Lower leg skin (tissue), 4 donors: Measurements from ENCODE around the gene ATL1. TPM values are rescaled to one million over a fixed set of nuclear protein-coding genes. Genes with fewer than 3 reads are reported as not detected.

Experiments used
- DNase-seq, 2 donors: peaks; one replicate each; pipeline ENCODE4 v3.0.0-alpha.2; 2019; ENCODE audit warnings: low spot score in 2 of 2
- H3K4me3 ChIP-seq: fragments of 200-600 bp; sonication (generic); 2 replicates; pipeline ENCODE4 v1.5.1; 2017; ENCODE audit warnings: mild to moderate bottlenecking, low read depth; ENCODE audit not compliant: poor library complexity, severe bottlenecking
- CTCF ChIP-seq, 3 donors: fragments of 450-650 bp; IDR thresholded peaks; one replicate each; pipeline ENCODE4 v1.5.1; 2016; ENCODE audit warnings: antibody characterized with exemption in 3 of 3, mild to moderate bottlenecking in 3 of 3, moderate library complexity in 2 of 3
- POLR2A ChIP-seq, 2 donors: fragments of 450-650 bp; IDR thresholded peaks; one replicate each; pipeline ENCODE4 v1.6.1; 2016 to 2017; ENCODE audit warnings: antibody characterized with exemption in 2 of 2, mild to moderate bottlenecking in 1 of 2, moderate library complexity in 1 of 2
- WGBS, 2 donors: methylation state at CpG; one replicate each; pipeline ENCODE4 v1.1.5; 2018; 5-methylcytosine and 5-hydroxymethylcytosine counted together
- intact Hi-C: fragments of 100-400 bp; cut with DNase I; formaldehyde crosslinking; loops from one replicate; pipeline ENCODE4 v1.15.0; 2023; ENCODE audit warnings: low total_unique reads
- total RNA-seq, 4 donors: library from RNA; depleted of rRNA; stranded (reverse); fragments of >200 nt; gene quantifications; one replicate each; pipeline ENCODE4 v1.1.0, GENCODE V29; 2016

ATL1 gene
- total RNA-seq, 4 donors from 2014 or later: 9.8 to 27.0 (median 15.8) TPM

DNA sequence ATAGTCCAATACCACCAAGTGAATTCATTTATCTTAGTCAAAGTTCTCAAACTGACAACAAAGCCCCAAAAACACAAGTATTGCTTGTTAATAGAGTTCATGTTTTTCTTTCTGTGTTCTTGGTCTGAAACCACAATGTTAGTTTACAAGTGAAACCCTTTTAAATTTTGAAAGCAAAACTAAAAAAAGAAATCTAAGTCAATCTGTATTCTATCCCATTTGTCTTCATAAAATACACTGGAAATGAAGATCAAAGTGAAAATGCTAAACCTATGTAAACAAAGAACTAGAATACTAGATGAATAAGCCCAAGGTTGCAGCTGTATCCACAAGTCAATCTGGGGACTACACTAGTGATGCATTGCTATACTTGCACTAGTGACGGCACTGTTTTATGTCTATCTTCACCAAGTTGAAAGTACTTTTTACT lies 38.0 kb upstream of the ATL1 start:
- no peak for DNase-seq
- 85 to 91% methylated on average over 1 of the region's 1 CpG for WGBS, 2 donors
- intact Hi-C loops: loop anchor here (10.0 kb wide), 1 partner anchor 177 kb away; no protein-coding TSS in a partner anchor

DNA sequence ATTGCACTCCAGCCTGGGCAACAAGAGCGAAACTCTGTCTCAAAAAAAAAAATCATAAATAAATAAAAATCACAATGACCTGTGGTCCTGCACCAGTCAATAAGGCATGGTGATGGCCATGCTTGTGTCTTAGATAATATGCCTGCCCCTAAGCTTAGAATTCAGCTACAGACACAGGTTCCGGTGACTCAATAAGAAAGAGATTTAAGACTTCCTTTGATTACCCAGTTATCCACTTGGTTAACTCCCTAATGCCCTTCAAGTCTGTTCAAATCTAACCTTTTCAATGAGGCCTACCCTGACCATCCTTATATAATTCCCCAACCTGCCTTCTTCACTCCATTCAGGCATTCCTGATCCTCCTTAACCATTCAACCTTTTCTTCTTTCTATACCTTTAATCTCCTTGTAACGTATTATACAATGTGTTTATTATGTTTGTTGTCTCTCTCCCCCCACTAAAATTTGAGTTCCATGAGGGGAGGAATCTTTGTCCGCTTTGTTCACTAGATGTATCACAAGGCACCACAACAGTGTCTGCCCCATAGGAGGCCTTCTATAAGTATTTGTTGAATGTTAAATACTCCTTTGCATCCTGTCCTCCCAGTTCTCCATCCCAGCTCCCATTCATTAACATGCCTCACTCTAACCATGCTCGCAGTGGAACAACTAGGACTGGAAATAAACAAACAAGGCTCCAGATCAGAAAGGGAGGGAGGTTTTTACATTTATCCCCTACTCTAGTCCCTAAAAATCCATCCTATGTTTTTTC lies 36.5 kb upstream of the ATL1 start:
- TF ChIP-seq CTCF (IDR thresholded peaks at IDR 0.05) (no peak), POLR2A (IDR thresholded peaks at IDR 0.05) (no peak)
- DNase-seq: no peak
- WGBS, 2 donors: 94% methylated on average over 5 of the region's 5 CpGs
- intact Hi-C loops: loop anchor here (10.0 kb wide), 1 partner anchor 179 kb away; no protein-coding TSS in a partner anchor
- no peak overlapping the region for H3K4me3 ChIP-seq

More for the DNA sequence above, 38.0 kb upstream of the ATL1 start:
- TF ChIP-seq POLR2A (IDR thresholded peaks at IDR 0.05) (no peak), CTCF (IDR thresholded peaks at IDR 0.05) (no peak)
- no peak overlapping the region for H3K4me3 ChIP-seq

DNA sequence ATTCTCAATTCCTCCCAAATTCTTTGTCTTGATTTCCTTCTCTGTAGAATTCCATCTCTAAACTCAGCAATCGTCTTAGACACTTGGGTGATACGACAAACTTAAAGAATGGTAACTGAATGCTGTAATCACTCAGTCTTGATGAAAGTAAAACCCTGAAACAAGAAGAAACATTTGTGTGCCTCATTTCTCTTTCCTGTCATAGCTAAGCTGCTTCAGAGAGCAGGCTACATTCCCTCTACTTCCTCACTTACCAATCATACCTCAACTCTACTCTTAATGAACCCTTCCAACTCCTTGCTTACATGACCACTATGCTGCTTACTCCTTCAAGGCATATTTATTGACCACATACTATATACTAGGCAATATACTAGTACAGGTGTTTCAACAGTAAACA lies 35.9 kb upstream of the ATL1 start:
- no peak for DNase-seq
- no peak overlapping the region for H3K4me3 ChIP-seq
- intact Hi-C loops: loop anchor here (10.0 kb wide), 1 partner anchor 179 kb away; no protein-coding TSS in a partner anchor
- 72 to 77% methylated on average over 2 of the region's 2 CpGs for WGBS, 2 donors
- TF ChIP-seq CTCF (IDR thresholded peaks at IDR 0.05) (no peak), POLR2A (IDR thresholded peaks at IDR 0.05) (no peak)

- TF ChIP-seq CTCF (IDR thresholded peaks at IDR 0.05) (no peak), POLR2A (IDR thresholded peaks at IDR 0.05) (no peak)
- intact Hi-C loops: loop anchor here (10.0 kb wide), 1 partner anchor 180 kb away; no protein-coding TSS in a partner anchor
- 63 to 73% methylated on average over 6 of the region's 6 CpGs for WGBS, 2 donors
- no peak for DNase-seq
- H3K4me3 ChIP-seq: no peak overlapping the region
These were observed 35.0 kb upstream of the ATL1 start for GRCh38 chr14:50524731-50525515.

DNA sequence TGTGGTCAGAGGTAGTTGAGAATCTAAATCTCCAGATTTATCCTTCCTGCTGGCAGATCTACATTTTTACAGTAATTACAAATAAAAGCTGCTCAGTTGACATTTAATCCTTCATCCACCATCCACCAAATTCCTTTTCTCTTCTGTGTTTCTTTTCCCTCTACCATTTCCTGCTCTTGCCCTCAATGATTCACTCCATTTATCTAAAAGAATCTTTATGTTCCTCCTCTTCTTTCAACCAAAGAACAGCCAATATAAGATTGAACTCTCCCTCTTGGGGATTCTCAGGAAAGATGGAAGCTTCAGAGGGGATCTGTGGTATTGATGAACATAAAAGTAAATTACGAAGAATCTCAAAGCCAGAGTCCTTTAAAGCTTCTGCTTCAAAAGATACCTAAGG lies 31.9 kb upstream of the ATL1 start:
- 93% methylated on average over 1 of the region's 1 CpG for WGBS, 2 donors
- H3K4me3 ChIP-seq: no peak overlapping the region
- TF ChIP-seq POLR2A (IDR thresholded peaks at IDR 0.05): no peak
- no peak for TF ChIP-seq CTCF (IDR thresholded peaks at IDR 0.05)
- intact Hi-C loops: loop anchor here (10.0 kb wide), 1 partner anchor 183 kb away; no protein-coding TSS in a partner anchor
- no peak for DNase-seq
